ENCODE data around the gene ADGRF1.
"Not testable (repeated sequence)": the region's sequence is repeated elsewhere in the genome, so short reads cannot be mapped to it uniquely, and the experiment has no call there.

ADGRF1 gene

GRCh38 chr6:47062346-47062745, 20.2 kb upstream of the ADGRF1 start:
- in situ Hi-C loops (cut with HindIII; ENCODE audit: low sequenced_read_pairs), result no loop called here

DNA sequence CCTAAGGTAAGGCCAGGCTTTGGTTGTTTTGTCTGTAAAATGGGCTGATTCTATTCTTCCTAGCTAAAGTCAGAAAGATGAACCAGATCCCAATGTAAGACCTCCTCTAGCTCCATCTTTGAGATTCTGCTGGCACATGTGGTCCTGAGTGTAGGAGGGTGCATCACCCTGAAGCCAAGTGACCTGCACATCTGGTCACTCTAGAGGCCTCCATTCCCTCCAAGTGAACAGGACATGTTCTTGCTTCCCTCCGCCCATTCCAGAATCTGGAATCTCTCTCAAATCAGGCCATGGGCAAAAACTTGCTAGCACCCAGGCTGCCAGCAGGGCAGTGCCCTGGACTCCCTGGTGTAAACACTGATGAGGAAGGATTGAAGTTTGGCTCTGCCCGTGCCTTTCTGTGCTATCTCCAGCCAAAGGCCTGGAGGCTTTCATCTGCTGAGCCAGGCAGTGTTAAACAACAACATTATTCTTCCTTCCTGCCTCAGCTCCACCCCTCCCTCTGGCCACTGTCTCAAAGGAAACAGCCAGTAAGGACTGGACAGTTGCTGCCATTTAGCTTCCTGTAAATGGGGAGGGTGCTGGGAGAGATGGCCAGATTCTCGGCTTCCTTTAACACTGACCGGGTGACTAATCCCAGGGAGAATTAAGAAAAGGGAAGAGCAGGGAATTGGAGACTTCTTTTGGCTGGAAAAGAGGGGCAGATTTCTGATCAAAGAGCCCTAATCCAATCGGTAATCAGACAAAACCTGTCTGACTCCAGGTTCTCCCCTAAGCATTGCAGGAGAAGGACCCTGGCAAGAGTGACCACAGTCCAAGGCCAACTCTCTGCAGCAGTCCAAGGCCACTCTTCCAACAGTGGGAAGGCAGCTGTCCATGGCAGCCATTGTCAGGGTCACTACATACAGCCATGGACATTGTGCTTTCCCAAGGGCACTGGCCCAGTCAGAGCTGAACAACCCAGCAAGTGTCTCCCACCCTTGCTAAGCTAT, 19.5 kb upstream of the ADGRF1 start:
- in situ Hi-C loops (cut with HindIII; ENCODE audit: low sequenced_read_pairs), result no loop called here

GRCh38 chr6:47059216-47059885, 17.2 kb upstream of the ADGRF1 start:
- in situ Hi-C loops (cut with HindIII; ENCODE audit: low sequenced_read_pairs), result no loop called here

DNA sequence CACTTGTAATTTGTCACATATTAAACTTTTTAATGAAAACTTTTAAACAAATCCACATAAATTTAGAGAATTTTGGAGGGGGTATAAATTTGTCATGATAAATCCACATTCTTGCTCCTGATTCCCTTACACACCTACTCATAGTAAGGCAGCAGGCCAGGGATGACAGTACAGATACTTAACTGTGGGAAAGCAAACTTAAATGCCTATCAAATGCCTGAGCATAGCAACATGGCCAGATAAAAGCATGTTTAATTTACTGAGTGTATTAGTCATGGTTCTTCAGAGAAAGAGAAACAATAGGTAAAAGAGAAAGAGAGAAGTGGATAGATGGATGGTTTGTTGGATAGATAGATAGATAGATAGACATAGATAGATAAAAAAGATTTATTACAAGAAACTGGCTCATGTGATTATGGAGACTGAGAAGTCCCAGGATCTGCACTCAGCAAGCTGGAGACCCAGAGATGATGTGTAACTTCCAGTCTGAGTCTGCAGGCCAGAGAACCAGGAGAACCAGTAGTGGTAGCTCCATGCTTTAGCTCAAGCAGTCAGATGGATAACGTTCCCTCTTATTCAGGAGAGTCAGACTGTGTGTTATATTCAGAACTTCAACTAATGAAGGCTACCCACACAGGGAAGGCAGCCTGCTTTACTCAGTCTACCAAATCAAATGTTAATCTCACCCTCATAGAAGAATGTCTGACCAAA, 15.9 kb upstream of the ADGRF1 start:
- in situ Hi-C loops (cut with HindIII; ENCODE audit: low sequenced_read_pairs), result no loop called here

- in situ Hi-C loops (cut with HindIII; ENCODE audit: low sequenced_read_pairs), result no loop called here
Measured at GRCh38 chr6:47056832-47057231, 14.7 kb upstream of the ADGRF1 start.

DNA sequence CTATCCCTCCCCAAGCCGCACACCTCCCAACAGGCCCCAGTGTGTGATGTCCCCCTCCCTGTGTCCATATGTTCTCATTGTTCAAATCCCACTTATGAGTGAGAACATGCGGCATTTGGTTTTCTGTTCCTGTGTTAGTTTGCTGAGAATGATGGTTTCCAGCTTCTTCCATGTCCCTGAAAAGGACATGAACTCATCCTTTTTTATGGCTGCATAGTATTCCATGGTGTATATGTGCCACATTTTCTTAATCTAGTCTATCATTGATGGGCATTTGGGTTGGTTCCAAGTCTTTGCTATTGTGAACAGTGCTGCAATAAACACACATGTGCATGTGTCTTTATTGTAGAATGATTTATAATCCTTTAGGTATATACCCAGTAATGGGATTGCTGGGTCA, 12.2 kb upstream of the ADGRF1 start:
- in situ Hi-C loops (cut with HindIII; ENCODE audit: low sequenced_read_pairs), result not testable (repeated sequence)

GRCh38 chr6:47048638-47049037, 6.5 kb upstream of the ADGRF1 start:
- in situ Hi-C loops (cut with HindIII; ENCODE audit: low sequenced_read_pairs), result no loop called here

DNA sequence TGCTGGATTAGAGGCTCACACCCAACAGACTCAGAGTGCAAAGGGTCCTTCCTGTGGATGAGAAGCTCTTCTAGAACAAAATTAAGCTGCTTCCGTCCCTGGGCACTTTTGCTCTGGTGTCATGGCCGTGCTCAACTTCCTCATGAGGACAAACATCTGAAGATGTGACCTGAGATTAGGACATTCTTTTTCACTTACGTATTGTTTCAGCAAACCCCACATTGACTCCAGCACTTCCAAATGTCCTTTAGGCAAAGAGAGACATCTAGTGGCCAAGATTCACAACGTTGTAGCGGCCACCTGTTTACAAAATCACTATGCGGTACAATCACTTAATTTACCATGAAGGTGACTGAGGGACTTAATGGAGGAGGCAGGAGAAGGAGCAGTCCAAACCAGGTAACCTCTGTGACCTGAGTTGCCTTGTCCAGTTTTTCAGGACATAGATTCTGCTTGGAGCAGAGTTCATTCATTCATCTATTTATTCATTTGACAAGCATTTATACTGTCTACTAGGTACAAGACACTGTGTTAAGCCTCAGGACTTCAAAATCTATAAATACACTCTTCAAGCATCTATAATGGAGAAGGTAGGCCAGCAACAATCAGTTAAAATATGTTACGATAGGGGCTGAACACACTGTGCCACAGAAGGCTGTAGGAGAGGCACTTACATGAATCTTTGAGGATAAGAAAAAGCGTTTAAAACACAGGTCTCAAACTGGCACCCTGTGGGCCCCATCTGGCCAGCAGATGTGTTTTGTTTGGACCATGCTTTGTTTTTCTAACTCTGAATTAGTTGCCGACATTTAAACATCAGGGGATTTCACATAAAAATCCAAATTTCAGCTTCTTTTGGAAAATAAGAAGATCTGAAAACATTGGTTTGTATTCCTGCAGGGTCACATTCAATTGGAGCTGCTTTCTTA, 5.6 kb upstream of the ADGRF1 start:
- in situ Hi-C loops (cut with HindIII; ENCODE audit: low sequenced_read_pairs), result no loop called here

- in situ Hi-C loops (cut with HindIII; ENCODE audit: low sequenced_read_pairs), result no loop called here
Measured at GRCh38 chr6:47047097-47047478, 5.0 kb upstream of the ADGRF1 start.

GRCh38 chr6:47044397-47044796, 2.3 kb upstream of the ADGRF1 start:
- in situ Hi-C loops (cut with HindIII; ENCODE audit: low sequenced_read_pairs), result no loop called here

GRCh38 chr6:47043286-47043685, 1.2 kb upstream of the ADGRF1 start:
- in situ Hi-C loops (cut with HindIII; ENCODE audit: low sequenced_read_pairs), result no loop called here

- in situ Hi-C loops (cut with HindIII; ENCODE audit: low sequenced_read_pairs), result no loop called here
Measured at GRCh38 chr6:47041741-47042140, 391 bp downstream of the ADGRF1 start.

DNA sequence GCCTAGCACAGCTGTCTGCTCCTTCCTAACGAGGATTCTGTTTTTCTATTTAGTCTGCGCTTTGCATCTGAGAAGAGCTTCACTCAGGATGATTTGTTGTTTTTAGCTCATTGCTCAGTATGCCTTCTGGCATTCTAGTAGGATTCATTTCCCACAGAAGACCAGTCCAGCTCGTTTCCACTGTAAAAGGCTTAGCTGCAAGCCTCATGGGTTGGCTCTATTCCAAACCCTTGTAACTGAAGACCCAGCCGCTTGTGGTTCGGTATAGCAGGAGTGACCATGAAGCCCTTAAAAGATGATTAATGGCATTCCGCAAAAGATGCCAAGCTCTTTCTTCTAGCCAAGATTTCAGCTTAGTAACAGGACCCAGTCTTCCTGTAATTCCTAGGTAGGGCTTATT, 7.2 kb downstream of the ADGRF1 start:
- in situ Hi-C loops (cut with HindIII; ENCODE audit: low sequenced_read_pairs), result no loop called here

GRCh38 chr6:47034421-47034820, 7.7 kb downstream of the ADGRF1 start:
- in situ Hi-C loops (cut with HindIII; ENCODE audit: low sequenced_read_pairs), result no loop called here

DNA sequence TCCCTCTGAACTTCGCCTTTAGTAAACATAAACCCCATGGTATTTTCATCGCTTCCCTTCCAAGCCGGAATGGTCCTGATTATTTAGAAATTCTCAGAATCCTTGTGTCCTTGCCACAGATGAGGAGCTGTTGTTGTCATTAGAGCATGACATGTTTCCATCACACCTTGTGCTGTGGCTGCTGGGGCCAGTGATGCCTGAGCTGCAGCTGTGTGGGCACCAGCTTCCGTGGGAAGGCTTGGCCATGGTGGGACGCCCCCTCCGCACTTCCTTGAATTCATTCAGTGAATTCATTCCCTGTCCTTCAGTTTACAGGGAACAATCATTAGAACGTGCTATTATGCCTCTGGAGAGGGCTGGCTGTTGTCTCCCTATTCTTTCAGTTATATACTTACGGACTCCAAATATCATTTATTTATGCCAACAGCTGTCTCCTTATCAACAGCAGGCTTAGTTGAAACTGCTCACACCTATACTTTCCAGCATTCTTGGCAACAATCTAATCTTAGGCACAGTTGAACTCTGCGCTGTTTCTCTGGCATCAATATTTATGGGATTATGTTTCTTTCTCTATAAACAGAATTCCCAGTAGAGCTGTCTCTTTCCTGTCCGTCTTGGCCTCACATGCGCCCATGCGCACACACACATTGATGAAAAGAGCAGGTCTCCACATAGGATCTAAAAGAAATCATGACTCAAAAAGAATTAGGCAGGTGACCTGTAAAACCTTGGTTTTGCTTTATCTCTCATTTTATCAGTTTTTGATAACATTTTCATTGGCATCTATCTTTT, 9.0 kb downstream of the ADGRF1 start:
- in situ Hi-C loops (cut with HindIII; ENCODE audit: low sequenced_read_pairs), result no loop called here

DNA sequence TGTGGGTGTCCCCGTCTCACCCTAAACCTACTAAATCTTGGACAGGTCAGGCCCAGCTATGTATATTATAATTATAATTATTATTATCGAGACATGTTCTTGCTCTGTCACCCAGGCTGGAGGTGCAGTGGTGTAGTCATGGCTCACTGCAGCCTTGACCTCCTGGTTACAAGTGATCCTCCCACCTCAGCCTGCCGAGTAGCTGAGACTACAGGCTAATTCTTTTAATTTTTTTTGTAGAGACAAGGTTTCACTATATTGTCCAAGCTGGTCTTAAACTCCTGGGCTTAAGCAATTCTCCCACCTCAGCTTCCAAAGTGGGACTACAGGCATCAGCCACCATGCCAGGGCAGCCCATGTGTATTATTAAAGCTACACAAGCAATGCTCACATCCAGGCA, 10.5 kb downstream of the ADGRF1 start:
- in situ Hi-C loops (cut with HindIII; ENCODE audit: low sequenced_read_pairs), result no loop called here

GRCh38 chr6:47029865-47030561, 12.1 kb downstream of the ADGRF1 start:
- in situ Hi-C loops (cut with HindIII; ENCODE audit: low sequenced_read_pairs), result no loop called here

GRCh38 chr6:47028835-47029360, 13.2 kb downstream of the ADGRF1 start:
- in situ Hi-C loops (cut with HindIII; ENCODE audit: low sequenced_read_pairs), result no loop called here

DNA sequence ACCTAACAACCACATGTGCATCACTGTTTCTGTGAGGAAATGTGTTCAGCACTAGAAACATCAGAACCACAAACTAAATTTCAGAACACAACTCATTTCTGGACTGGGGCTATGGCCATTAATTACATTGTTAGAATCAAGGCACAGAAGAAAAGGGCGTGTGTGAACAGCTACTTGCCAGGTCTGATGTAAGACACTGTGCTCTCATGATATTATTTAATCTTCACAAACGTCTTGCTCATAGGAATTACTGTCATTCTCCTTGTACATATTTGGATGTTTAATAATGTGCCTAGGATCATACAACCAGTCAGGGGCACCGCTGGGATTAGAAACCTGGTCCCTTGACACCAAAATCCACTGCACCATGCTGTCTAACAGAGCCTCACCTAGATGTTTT, 14.8 kb downstream of the ADGRF1 start:
- in situ Hi-C loops (cut with HindIII; ENCODE audit: low sequenced_read_pairs), result no loop called here

Measured in endothelial cell of hepatic sinusoid (primary cell).